H9 (cell line): Measurements from ENCODE around the gene DLG2. TPM values are rescaled to one million over a fixed set of nuclear protein-coding genes. Genes with fewer than 3 reads are reported as not detected.

Experiments
- DNase-seq: peaks from one replicate; pipeline ENCODE4 v3.0.0-alpha.2; 2017
- H2AFZ ChIP-seq: one replicate; pipeline ENCODE4 v1.6.1; 2013; ENCODE audit warnings: mild to moderate bottlenecking, low read length, control low read depth, moderate library complexity
- H2AK5ac ChIP-seq: 2 replicates; pipeline ENCODE4 v1.6.1; 2013; ENCODE audit warnings: low read length, control low read depth, mixed read lengths; ENCODE audit not compliant: insufficient read length
- H2BK120ac ChIP-seq: one replicate; pipeline ENCODE4 v1.6.1; 2013; ENCODE audit warnings: low read depth, mild to moderate bottlenecking, low read length, control low read depth, inconsistent platforms; ENCODE audit not compliant: poor library complexity, severe bottlenecking
- H2BK12ac ChIP-seq: 2 replicates; pipeline ENCODE4 v1.6.1; 2013; ENCODE audit warnings: low read length, control low read depth, mixed read lengths, low read depth; ENCODE audit not compliant: insufficient read length
- H2BK15ac ChIP-seq: 2 replicates; pipeline ENCODE4 v1.6.1; 2013; ENCODE audit warnings: low read depth, low read length, control low read depth
- H2BK20ac ChIP-seq: one replicate; pipeline ENCODE4 v1.6.1; 2013; ENCODE audit warnings: low read depth, mild to moderate bottlenecking, low read length, control low read depth, inconsistent platforms; ENCODE audit not compliant: poor library complexity, severe bottlenecking
- H2BK5ac ChIP-seq: 2 replicates; pipeline ENCODE4 v1.6.1; 2013; ENCODE audit warnings: low read length, control low read depth, mixed read lengths; ENCODE audit not compliant: insufficient read length
- H3K14ac ChIP-seq: 2 replicates; pipeline ENCODE4 v1.6.1; 2013; ENCODE audit warnings: low read length, control low read depth; ENCODE audit not compliant: insufficient read depth
- H3K18ac ChIP-seq: 2 replicates; pipeline ENCODE4 v1.6.1; 2013; ENCODE audit warnings: low read depth, mild to moderate bottlenecking, mixed read lengths, low read length, control low read depth; ENCODE audit not compliant: insufficient read length
- H3K23ac ChIP-seq: 2 replicates; pipeline ENCODE4 v1.6.1; 2013; ENCODE audit warnings: low read length, control low read depth, mixed read lengths, low read depth; ENCODE audit not compliant: insufficient read length
- H3K23me2 ChIP-seq: 2 replicates; pipeline ENCODE4 v1.6.1; 2013; ENCODE audit warnings: low read depth, mild to moderate bottlenecking, mixed read lengths, low read length, control low read depth; ENCODE audit not compliant: insufficient read length, poor library complexity, severe bottlenecking
- H3K27ac ChIP-seq: 2 replicates; pipeline ENCODE4 v1.5.1; 2013; ENCODE audit warnings: low read length, control low read depth, mixed read lengths, low read depth; ENCODE audit not compliant: insufficient read length
- H3K27me3 ChIP-seq: 2 replicates; pipeline ENCODE4 v1.6.1; 2013; ENCODE audit warnings: low read length, control low read depth, inconsistent platforms; ENCODE audit not compliant: insufficient read depth
- H3K4ac ChIP-seq: 2 replicates; pipeline ENCODE4 v1.6.1; 2013; ENCODE audit warnings: low read depth, mild to moderate bottlenecking, control low read depth, inconsistent platforms, low read length, moderate library complexity
- H3K4me1 ChIP-seq: 2 replicates; pipeline ENCODE4 v1.6.1; 2013; ENCODE audit warnings: low read length, control low read depth, inconsistent platforms; ENCODE audit not compliant: insufficient read depth
- H3K4me2 ChIP-seq: 2 replicates; pipeline ENCODE4 v1.6.1; 2013; ENCODE audit warnings: low read length, control low read depth, mixed read lengths; ENCODE audit not compliant: insufficient read length, insufficient read depth
- H3K56ac ChIP-seq: 2 replicates; pipeline ENCODE4 v1.6.1; 2013; ENCODE audit warnings: low read depth, mild to moderate bottlenecking, mixed read lengths, low read length, control low read depth; ENCODE audit not compliant: insufficient read length
- H3K79me1 ChIP-seq: 2 replicates; pipeline ENCODE4 v1.6.1; 2013; ENCODE audit warnings: low read depth, mild to moderate bottlenecking, moderate library complexity, low read length, control low read depth, inconsistent platforms; ENCODE audit not compliant: insufficient read depth, poor library complexity, severe bottlenecking
- H3K79me2 ChIP-seq: 2 replicates; pipeline ENCODE4 v1.6.1; 2013; ENCODE audit warnings: low read length, control low read depth, inconsistent platforms; ENCODE audit not compliant: insufficient read depth
- H3K9ac ChIP-seq: 2 replicates; pipeline ENCODE4 v1.6.1; 2013; ENCODE audit warnings: low read length, control low read depth, mixed read lengths; ENCODE audit not compliant: insufficient read length; ENCODE audit errors: extremely low read depth
- H3K9me3 ChIP-seq: one replicate; pipeline ENCODE4 v1.6.1; 2013; ENCODE audit warnings: low read depth, low read length, inconsistent platforms; ENCODE audit not compliant: control insufficient read depth
- H3T11ph ChIP-seq: one replicate; pipeline ENCODE4 v1.6.1; 2013; ENCODE audit warnings: mild to moderate bottlenecking, low read length, control low read depth, inconsistent platforms
- H4K20me1 ChIP-seq: one replicate; pipeline ENCODE4 v1.6.1; 2013; ENCODE audit not compliant: control insufficient read depth, insufficient read length, insufficient read depth
- H4K5ac ChIP-seq: 2 replicates; pipeline ENCODE4 v1.6.1; 2013; ENCODE audit warnings: low read depth, mild to moderate bottlenecking, mixed read lengths, low read length, control low read depth; ENCODE audit not compliant: insufficient read length
- H4K8ac ChIP-seq: replicated peaks from 2 replicates; pipeline ENCODE4 v1.6.1; 2013; ENCODE audit warnings: low read length, control low read depth, mixed read lengths, low read depth; ENCODE audit not compliant: insufficient read length
- H4K91ac ChIP-seq: 2 replicates; pipeline ENCODE4 v1.6.1; 2013; ENCODE audit warnings: low read depth, mild to moderate bottlenecking, moderate library complexity, mixed read lengths, low read length, control low read depth; ENCODE audit not compliant: insufficient read length
- H3K27ac Mint-ChIP-seq, 3 experiments: 2 replicates in 2 of 3; 3 replicates in 1 of 3; pipeline ENCODE4 v1.8.0; 2020 to 2021; ENCODE audit warnings: mixed read lengths in 3 of 3, mild to moderate bottlenecking in 1 of 3, moderate library complexity in 1 of 3
- H3K27me3 Mint-ChIP-seq: 2 replicates; pipeline ENCODE4 v1.8.0; 2021; ENCODE audit warnings: low read depth, mild to moderate bottlenecking, moderate library complexity, mixed read lengths
- H3K36me3 Mint-ChIP-seq, 3 experiments: 2 replicates in 2 of 3; 3 replicates in 1 of 3; pipeline ENCODE4 v1.8.0; 2020 to 2021; ENCODE audit warnings: low read depth in 3 of 3, mixed read lengths in 3 of 3; ENCODE audit not compliant: insufficient read depth in 1 of 3
- H3K4me1 Mint-ChIP-seq, 2 experiments: 2 replicates each; pipeline ENCODE4 v1.8.0; 2020; ENCODE audit warnings: mixed read lengths in 2 of 2
- H3K4me3 Mint-ChIP-seq, 2 experiments: 2 replicates in 1 of 2; 3 replicates in 1 of 2; pipeline ENCODE4 v1.8.0; 2020 to 2021; ENCODE audit warnings: mild to moderate bottlenecking in 2 of 2, mixed read lengths in 2 of 2, moderate library complexity in 1 of 2
- H3K9me3 Mint-ChIP-seq, 2 experiments: 2 replicates in 1 of 2; 3 replicates in 1 of 2; pipeline ENCODE4 v1.8.0; 2020; ENCODE audit warnings: mild to moderate bottlenecking in 2 of 2, mixed read lengths in 2 of 2, moderate library complexity in 1 of 2
- CTCF ChIP-seq: fragments of 200-600 bp; sonication (generic); conservative IDR thresholded peaks from 3 replicates; pipeline ENCODE4 v1.8.0; 2021; ENCODE audit warnings: antibody characterized with exemption, mild to moderate bottlenecking
- WGBS: extraction: QIAGEN DNeasy Blood & Tissue Kit; methylation state at CpG from one replicate; pipeline ENCODE4 v1.1.7; 2013; ENCODE audit warnings: missing lambda C conversion rate, low lambda C conversion rate, mixed read lengths; ENCODE audit not compliant: insufficient read length; ENCODE audit errors: extremely low coverage; 5-methylcytosine and 5-hydroxymethylcytosine counted together
- total RNA-seq: library from RNA; stranded (reverse); gene quantifications from 2 replicates; pipeline ENCODE4 v1.2.1, GENCODE V29; 2021

Gene DLG2
- total RNA-seq, 1 experiment from 2014 or later = 8.0 TPM

DNA sequence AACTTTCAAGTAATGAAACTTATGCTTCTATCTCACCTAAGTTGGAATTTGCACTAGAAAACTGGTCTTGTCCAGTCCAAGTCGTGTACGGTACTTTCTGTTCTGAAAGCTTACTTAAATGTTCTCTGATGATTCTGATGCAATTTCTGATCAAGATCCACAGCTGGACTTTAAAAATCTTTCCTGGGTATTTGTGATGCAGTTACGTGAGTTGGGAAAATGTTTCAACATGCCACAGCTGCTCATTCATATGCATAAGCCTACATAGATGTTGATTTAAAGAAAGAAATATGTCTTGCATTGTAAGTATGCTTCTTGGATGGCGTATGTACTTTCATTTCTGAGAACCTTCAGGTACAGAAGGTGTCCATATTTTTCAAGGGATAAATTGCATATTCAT lies 1847.3 kb downstream of the DLG2 start:
- H2AK5ac ChIP-seq = no peak overlapping the region
- no peak overlapping the region for H3T11ph ChIP-seq
- Mint-ChIP-seq H3K9me3 (no peaks in the 10 kb centered on the region), H3K27me3 (no peaks in the 10 kb centered on the region), H3K36me3 (no peaks in the 10 kb centered on the region), H3K4me1 (no peaks in the 10 kb centered on the region), H3K27ac (no peak overlapping the region), H3K4me3 (no peak overlapping the region)
- H4K20me1 ChIP-seq = no peaks in the 10 kb centered on the region
- TF ChIP-seq CTCF = no peak
- H2AFZ ChIP-seq = no peak overlapping the region
- no peaks in the 10 kb centered on the region for H3K23me2 ChIP-seq
- no peak for DNase-seq
- no peak overlapping the region for H3K27ac ChIP-seq
- H4K5ac ChIP-seq = no peak overlapping the region
- H3K9me3 ChIP-seq = no peaks in the 10 kb centered on the region
- H3K4me1 ChIP-seq = no peaks in the 10 kb centered on the region
- no peak overlapping the region for H3K14ac ChIP-seq
- no peak overlapping the region for H3K4me2 ChIP-seq
- H2BK15ac ChIP-seq = no peak overlapping the region
- H3K18ac ChIP-seq = no peak overlapping the region
- no peak overlapping the region for H2BK120ac ChIP-seq
- H3K23ac ChIP-seq = no peak overlapping the region
- H3K79me1 ChIP-seq = no peaks in the 10 kb centered on the region
- H2BK5ac ChIP-seq = no peak overlapping the region
- no peak overlapping the region for H3K56ac ChIP-seq
- H3K9ac ChIP-seq = no peak overlapping the region
- no peaks in the 10 kb centered on the region for H3K27me3 ChIP-seq
- no peak overlapping the region for H4K8ac ChIP-seq
- no peak overlapping the region for H2BK20ac ChIP-seq
- H3K4ac ChIP-seq = no peak overlapping the region
- H3K79me2 ChIP-seq = no peaks in the 10 kb centered on the region
- no peak overlapping the region for H4K91ac ChIP-seq
- no peak overlapping the region for H2BK12ac ChIP-seq
- no CpG with 5 or more reads among the region's 4 CpGs for WGBS
